ENCODE data around the gene CNOT1.
A peak's percentile ranks its signal among the peaks of the same experiment; 100 is the strongest.
"Not testable (repeated sequence)": the region's sequence is repeated elsewhere in the genome, so short reads cannot be mapped to it uniquely, and the experiment has no call there.

CNOT1 gene

GRCh38 chr16:58629733-58630640, at the start of gene CNOT1:
TSS of gene CNOT1 (minus strand) at chr16:58629826. CDS start at chr16:58599337, 30,489 bp downstream.
- DNase-seq (ENCODE audit: low read depth in 4 of 4, low spot score in 1 of 4) = peak; percentile 87 to 95 (median 92)

GRCh38 chr16:58678716-58679115, 49.1 kb upstream of the CNOT1 start:
- no peak for DNase-seq (ENCODE audit: low read depth in 4 of 4, low spot score in 1 of 4)

- no peak for DNase-seq (ENCODE audit: low read depth in 4 of 4, low spot score in 1 of 4)
Observed at GRCh38 chr16:58678269-58678668, 48.6 kb upstream of the CNOT1 start.

GRCh38 chr16:58670946-58671583, 41.4 kb upstream of the CNOT1 start:
- no peak for DNase-seq (ENCODE audit: low read depth in 4 of 4, low spot score in 1 of 4)

- DNase-seq (ENCODE audit: low read depth in 4 of 4, low spot score in 1 of 4) = no peak
Observed at GRCh38 chr16:58670177-58670576, 40.6 kb upstream of the CNOT1 start.

- DNase-seq (ENCODE audit: low read depth in 4 of 4, low spot score in 1 of 4) = no peak
Observed at GRCh38 chr16:58665200-58665599, 35.6 kb upstream of the CNOT1 start.

- DNase-seq (ENCODE audit: low read depth in 4 of 4, low spot score in 1 of 4) = no peak
Observed at GRCh38 chr16:58661199-58661830, 31.7 kb upstream of the CNOT1 start.

GRCh38 chr16:58659911-58660310, 30.3 kb upstream of the CNOT1 start:
- DNase-seq (ENCODE audit: low read depth in 4 of 4, low spot score in 1 of 4) = not testable (repeated sequence)

- no peak for DNase-seq (ENCODE audit: low read depth in 4 of 4, low spot score in 1 of 4)
Observed at GRCh38 chr16:58658796-58659211, 29.2 kb upstream of the CNOT1 start.

- DNase-seq (ENCODE audit: low read depth in 4 of 4, low spot score in 1 of 4) = no peak
Observed at GRCh38 chr16:58656899-58657298, 27.3 kb upstream of the CNOT1 start.

- no peak for DNase-seq (ENCODE audit: low read depth in 4 of 4, low spot score in 1 of 4)
Observed at GRCh38 chr16:58655215-58655596, 25.6 kb upstream of the CNOT1 start.

- no peak for DNase-seq (ENCODE audit: low read depth in 4 of 4, low spot score in 1 of 4)
Observed at GRCh38 chr16:58654560-58655214, 25.1 kb upstream of the CNOT1 start.

GRCh38 chr16:58652741-58653140, 23.1 kb upstream of the CNOT1 start:
- no peak for DNase-seq (ENCODE audit: low read depth in 4 of 4, low spot score in 1 of 4)

GRCh38 chr16:58651965-58652348, 22.3 kb upstream of the CNOT1 start:
- DNase-seq (ENCODE audit: low read depth in 4 of 4, low spot score in 1 of 4) = no peak

GRCh38 chr16:58649707-58650106, 20.1 kb upstream of the CNOT1 start:
- DNase-seq (ENCODE audit: low read depth in 4 of 4, low spot score in 1 of 4) = no peak

- no peak for DNase-seq (ENCODE audit: low read depth in 4 of 4, low spot score in 1 of 4)
Observed at GRCh38 chr16:58647107-58647506, 17.5 kb upstream of the CNOT1 start.

- DNase-seq (ENCODE audit: low read depth in 4 of 4, low spot score in 1 of 4) = no peak
Observed at GRCh38 chr16:58644765-58645487, 15.3 kb upstream of the CNOT1 start.

GRCh38 chr16:58644108-58644507, 14.5 kb upstream of the CNOT1 start:
- DNase-seq (ENCODE audit: low read depth in 4 of 4, low spot score in 1 of 4) = no peak

- DNase-seq (ENCODE audit: low read depth in 4 of 4, low spot score in 1 of 4) = no peak
Observed at GRCh38 chr16:58640949-58641348, 11.3 kb upstream of the CNOT1 start.

GRCh38 chr16:58639836-58640235, 10.2 kb upstream of the CNOT1 start:
- DNase-seq (ENCODE audit: low read depth in 4 of 4, low spot score in 1 of 4) = no peak

- DNase-seq (ENCODE audit: low read depth in 4 of 4, low spot score in 1 of 4) = no peak
Observed at GRCh38 chr16:58639230-58639629, 9.6 kb upstream of the CNOT1 start.
